GM21367 (cell line): ENCODE data around the gene TOB1.
A peak's percentile ranks its signal among the peaks of the same experiment; 100 is the strongest.

ENCODE experiments used
- ATAC-seq: cut with Tn5 transposase; IDR thresholded peaks from one replicate; pipeline ENCODE4 v1.9.1; 2021; ENCODE audit not compliant: unreplicated experiment

Gene TOB1

GRCh38 chr17:50866261-50866949 is at the start of gene TOB1:
Gene TOB1 (minus strand): TSS chr17:50866354. CDS start chr17:50864017, 2,337 bp downstream.
- ATAC-seq: peak; percentile 62

DNA sequence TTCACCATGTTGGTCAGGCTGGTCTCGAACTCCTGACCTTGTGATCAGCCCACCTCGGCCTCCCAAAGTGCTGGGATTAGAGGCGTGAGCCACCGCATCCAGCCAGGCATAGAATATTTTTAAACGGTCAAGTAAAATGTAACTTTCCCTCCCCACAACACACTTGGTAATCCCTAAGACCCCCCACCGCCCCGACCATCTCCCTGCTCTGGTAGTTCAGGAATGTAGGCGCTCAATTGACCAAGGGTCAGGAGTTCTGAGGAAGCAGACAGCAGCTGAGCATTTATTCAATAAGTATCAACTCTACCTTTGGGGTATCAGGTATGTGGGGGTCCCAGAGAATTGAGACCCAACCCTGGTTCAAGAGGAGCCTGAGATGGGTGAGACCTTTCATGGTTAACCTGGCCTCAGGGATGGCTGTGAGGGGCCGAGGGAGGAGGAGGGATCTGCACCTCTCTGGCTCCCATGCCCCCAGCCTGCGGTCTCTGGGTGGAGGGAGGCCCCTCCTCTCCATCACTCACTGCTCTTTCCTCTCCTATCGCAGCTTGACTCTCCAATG is 48.4 kb upstream of the TOB1 start:
- no peak for ATAC-seq

GRCh38 chr17:50913120-50913519 is 47.0 kb upstream of the TOB1 start:
- no peak for ATAC-seq

- no peak for ATAC-seq
Measured at GRCh38 chr17:50911890-50912289, 45.7 kb upstream of the TOB1 start.

DNA sequence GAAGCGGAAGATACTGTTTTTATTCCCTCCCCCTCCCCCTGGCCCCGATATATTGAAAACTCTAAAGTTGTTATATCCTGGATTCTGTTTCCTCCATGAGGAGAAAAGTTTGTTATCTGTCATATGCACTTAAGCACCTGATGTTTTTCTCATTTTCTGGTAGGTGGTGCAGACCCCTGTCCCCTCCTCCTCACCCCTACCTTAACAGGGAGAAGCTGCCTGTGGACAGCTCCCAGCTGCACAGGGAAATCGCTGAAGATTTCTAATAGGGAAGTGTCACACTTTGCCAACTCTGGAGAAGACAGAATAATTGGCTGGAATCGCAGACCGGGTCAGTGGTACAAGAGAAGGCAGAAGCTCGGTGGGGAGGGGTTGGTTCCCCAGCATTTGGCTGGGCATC is 45.3 kb upstream of the TOB1 start:
- ATAC-seq: no peak

DNA sequence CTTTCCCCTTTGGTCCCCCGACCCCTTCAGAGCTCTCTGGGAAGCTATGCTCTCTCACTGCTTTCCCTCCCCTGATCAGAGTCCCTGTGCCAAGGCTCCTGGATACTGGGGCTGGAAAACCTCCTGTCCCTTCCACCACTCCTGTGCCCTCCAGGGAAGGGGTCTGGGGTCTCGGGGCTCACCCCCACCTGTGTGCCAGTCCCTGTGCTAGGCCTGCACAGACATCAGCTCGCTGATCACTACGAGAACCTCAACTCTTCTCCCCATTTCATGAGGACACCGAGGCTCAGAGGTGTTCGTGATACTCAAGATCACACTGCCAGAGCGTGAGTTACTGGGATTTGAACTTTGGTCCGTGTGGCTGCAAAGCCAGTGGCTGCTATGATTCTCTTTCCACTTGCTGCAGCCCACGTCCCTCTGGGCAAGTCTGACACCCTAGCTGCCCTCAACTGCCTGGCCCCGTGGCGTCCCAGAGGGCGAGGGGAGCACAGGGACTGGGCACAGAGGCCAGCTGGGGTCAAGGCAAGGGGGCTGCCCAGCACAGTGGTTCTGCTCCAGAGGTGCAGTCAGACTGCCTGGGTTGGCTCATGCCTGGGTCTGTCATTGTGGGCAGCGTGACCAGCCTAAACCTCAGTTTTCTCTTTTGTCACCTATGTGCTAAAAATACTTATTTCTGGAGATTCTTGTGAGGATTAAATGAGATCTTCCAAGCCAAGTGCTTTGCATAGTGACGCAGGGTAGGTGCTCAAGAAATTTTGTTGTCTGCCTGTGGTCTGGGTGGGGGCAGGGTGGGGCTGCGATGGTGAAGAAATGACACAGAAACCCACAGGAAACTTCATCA is 43.8 kb upstream of the TOB1 start:
- ATAC-seq: no peak

GRCh38 chr17:50908860-50909764 is 43.0 kb upstream of the TOB1 start:
- ATAC-seq: no peak

DNA sequence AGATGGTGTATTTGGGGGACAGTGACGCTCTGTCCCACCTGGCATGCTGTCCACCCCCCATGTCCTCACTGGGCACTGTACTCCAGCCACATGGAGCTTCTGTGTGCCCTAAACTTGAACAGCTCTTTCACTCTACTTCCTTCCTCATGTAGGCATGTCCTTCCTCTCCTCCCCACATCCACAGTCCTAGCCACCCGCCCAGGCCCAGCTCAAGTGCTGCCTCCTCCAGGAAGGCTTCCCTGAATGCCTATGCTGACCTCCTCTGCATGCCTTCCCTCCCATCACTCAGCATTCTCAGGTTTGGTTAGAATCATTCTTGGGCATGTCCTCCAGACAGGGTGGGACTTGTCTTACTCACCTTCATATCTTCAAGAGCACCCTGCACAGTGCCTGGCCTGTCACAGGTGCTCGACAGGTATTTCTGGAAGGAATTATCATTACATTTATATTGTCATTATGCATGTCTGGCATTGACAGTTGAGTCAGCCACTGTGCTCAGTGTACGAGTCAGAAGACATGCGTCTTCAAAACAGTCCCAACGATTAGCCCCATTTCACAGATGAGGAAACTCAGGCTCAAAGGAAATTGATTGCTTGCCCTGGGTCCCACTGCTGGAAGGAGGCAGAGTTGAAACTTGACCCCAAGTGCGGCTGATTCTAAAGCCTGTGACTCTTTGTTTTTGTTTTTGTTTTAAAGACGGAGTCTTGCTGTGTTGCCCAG is 42.1 kb upstream of the TOB1 start:
- no peak for ATAC-seq

DNA sequence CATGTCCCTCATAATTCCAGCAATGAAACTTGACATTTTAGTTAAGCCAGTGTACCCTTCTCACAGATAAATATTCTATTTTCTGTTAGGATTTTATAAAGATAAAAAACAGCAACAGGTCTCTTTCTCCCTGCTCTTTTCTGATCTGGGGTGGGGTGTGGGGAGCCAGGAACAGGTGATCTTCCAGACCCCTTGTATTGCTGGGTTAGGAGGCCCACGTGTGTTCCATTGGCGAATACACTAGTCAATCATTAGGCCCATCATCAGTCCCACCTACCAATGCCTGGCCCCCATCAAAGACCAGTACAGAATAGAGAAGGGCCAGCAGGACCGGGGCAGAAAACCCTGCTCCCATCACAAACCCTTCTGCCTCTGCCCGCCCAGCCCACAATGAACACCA is 40.3 kb upstream of the TOB1 start:
- ATAC-seq: no peak

DNA sequence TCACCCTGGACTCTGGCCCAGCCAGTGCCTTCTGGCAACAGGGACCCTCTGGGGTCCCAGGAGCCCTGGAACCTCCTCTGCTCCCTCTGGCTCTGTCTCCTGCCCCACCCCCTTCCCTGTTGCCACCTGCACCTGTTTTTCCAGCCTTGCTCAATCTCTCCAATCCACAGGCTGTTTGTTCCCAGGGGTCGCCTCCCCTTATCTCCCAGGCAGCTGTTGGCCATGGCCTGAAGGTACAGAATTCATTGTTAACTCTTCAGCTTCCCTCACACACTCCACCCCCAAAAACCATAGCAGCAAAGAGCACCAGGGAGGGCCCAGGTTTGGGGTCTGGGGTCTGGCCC is 39.3 kb upstream of the TOB1 start:
- ATAC-seq: no peak

DNA sequence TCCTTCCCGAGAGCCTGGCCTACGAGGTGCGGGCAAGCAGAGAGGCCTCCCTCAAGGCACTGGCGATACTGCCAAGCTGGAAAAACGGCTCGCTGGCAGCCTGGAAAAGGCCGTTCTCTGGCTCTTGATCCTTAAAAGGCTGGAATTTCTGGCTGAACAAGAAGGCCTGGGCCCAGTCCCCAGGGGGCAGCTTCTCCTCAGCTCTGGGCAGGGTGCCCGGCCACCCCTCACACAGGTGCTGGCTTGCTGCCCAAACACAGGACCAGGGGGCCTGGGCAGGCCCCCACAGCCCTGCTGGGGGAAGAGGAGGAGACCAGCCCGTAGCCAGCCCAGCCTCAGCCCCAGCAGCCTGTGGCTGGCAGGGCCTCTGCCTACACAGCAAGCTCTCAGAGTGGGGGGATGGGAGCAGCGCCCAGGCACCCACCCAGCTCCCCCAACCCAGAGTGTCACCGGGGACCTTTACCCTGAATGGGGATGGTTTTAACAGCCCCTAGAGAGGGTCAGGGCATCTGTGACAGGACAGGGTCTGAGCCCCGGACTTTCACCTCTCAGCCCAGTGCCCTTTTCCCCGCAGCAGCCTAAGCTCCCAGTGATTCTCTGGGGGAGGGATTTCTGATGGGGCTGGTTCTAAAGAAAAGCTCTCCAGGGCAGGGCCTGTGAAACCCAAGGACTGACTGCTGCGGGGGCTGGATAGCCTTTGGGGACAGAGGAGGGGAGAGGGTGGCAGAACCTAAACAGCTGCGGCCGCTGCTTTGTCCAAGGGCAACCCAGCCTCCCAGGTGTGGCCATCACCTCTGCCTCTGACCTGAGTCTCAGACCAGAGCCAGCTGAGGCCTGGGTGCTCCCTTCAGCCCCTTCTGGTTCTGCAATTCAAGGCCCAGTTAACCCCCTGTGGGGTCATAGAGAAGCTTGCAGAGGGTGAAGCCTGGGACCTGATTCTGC is 38.6 kb upstream of the TOB1 start:
- ATAC-seq: no peak

DNA sequence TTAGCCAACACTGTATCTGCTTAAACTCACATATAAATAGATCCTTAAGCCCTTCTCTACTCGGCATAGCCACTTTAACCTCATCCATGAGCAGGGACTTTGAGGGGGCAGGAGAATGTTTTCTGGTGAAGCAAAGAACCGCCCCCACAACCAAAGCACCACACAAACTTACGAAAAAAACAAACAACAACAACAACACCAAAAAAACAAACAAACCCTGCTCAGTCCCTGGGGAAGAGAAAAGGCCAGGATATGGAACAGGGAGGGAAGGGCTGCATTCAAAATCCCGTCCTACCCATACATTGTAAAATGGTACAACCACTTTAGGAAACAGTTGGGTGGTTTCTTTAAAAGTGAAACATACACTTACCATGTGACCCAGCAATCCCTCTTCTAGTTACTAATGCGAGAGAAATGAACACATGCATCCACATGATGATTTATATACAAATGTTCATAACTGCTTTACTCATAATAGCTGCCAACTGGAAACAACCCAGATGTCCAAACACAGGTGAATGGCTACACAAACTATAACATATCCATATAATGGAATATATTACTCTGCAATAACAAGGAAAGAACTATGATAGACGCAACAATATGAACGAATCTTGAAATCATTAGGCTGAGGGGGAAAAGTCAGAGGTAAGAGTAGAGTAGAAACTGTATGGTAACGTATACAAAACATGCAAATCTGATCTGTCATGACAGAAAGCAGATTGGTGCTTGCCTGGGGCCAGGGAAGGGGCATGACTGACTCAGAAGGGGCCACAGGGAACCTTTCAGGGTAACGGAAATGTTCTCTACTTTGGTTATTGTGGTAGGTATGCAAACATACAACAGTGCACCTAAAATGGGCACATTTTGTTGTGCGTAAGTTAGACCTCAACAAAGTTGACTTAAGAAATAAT is 37.7 kb upstream of the TOB1 start:
- ATAC-seq: no peak

DNA sequence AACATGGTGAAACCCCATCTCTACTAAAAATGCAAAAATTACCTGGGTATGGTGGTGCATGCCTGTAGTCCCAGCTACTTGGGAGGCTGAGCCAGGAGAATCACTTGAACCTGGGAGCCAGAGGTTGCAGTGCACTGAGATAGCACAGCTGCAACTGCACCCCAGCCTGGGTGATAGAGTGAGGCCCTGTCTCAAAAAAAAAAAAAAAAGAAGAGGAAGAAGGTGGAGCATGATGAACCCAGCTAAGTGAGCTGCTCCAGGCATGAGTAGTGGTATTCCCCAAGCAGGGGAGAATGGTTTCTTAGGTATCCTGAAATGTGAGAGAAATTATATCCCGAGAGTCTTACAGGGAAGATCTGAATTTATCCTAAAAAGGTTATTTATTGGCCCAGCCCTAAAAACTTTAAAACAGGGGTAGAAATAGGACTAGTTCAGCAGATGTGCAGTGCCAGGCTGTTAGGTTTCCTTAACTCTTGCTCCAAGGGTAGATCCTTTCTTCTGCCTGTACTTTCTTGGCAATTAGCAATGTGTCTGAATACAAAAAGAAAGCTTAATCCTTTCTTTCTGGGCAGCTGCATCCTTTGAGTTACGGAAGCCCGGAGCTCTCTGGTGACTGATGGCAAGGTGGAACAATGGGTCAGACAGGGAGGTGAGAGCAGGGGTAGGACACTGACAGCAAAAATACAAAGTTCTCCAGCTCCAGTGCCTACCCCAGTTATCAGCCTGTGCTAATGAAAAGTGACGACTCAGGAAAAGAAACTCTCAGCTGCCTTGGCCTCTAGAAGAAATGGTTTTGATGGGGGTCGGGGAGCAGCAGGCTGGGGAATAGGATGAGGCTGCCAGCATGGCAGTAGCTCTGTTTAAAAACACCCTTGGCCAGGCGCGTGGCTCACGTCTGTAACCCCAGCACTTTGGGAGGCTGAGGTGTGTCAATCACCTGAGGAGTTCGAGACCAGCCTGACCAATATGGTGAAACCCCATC is 36.5 kb upstream of the TOB1 start:
- no peak for ATAC-seq

DNA sequence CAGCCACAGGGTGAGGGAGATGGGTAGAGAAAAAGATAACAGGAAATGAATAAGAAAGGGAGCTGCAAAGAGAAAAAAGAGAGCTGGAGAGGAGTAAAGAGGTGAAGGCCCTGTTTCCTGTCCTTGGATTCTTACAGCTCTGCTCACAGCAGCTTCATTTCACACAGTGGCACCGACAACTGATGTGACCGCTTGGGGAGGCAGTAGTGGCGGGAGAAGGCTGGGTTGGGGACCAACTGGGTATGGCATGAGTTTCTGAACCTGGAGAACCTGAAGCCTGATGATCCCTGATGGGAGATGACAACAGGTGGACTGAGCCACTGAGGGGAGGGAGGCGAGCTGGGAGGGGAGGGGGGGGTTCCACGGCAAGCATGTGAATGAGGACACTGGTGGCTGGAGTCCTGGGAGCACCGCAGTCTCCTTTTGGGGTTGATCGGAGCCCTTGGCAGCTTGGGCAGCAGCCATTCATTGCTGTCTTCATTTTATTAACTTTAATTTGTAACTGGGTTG is 34.3 kb upstream of the TOB1 start:
- ATAC-seq: no peak

- no peak for ATAC-seq
Measured at GRCh38 chr17:50899559-50900319, 33.6 kb upstream of the TOB1 start.

DNA sequence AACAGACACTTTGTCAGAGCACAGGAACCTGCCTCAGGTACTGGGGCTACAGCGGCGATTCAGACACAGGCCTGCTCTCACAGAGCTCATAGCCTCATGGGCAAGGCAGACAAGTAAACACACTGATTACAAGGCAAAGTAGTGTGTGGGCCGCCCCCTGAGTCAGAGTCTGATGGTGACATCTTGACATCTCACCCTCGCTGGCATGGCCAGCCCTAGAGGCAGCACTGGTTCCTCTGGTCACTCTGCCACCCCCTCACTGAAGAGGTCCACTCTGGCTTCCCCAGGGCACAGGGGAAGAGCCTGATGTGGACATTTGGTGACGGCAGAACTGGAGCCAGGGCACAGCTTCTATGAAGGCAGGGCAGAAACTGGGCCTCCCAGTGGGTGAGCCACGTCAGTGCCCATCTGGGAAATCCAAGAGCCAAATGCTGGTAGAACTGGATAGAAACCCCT is 32.9 kb upstream of the TOB1 start:
- no peak for ATAC-seq
